ENCODE measurements around the gene NTSR2.

The NTSR2 gene

DNA sequence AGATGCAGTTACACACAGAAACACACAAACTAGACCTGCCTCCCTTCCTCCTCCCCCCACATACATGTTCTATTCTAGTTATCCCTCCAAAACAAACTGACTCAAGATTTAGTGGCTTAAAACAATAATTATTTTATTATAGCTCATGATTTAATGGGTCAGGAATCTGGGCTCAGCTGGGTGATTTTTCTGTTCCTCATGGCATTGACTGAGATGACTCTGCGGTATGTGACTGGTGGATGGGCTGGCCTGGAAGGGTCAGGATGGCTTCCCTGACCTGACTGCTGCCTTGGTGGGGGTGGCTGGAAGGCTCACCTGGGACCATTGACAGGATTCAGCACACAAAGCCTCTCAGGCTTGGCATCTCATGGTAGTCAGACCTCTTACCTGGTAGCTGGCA lies 33.7 kb upstream of the NTSR2 start:
- peaks cover 6% of the 10 kb centered on the region for H3K27me3 ChIP-seq (ENCODE audit: control insufficient read depth, low read length)
- no peaks in the 10 kb centered on the region for H4K20me1 ChIP-seq (ENCODE audit: control insufficient read depth, insufficient read depth, low read depth, low read length)
- no peaks in the 10 kb centered on the region for H3K79me2 ChIP-seq (ENCODE audit: control insufficient read depth, low read length)
- TF ChIP-seq EZH2phosphoT487 (IDR thresholded peaks at IDR 0.05; ENCODE audit: borderline replicate concordance, low read length) (no peak), CTCF (IDR thresholded peaks at IDR 0.05; ENCODE audit: low read depth, low read length, poor library complexity, severe bottlenecking) (no peak)
- H3K36me3 ChIP-seq (ENCODE audit: control insufficient read depth, low read length), result no peaks in the 10 kb centered on the region
- H3K4me3 ChIP-seq (ENCODE audit: low read length), result no peak overlapping the region
- no peak overlapping the region for H3K27ac ChIP-seq (ENCODE audit: low read depth, low read length)
- no peaks in the 10 kb centered on the region for H3F3A ChIP-seq (ENCODE audit: control insufficient read depth, insufficient read depth)
- no peaks in the 10 kb centered on the region for H3K9me3 ChIP-seq (ENCODE audit: control insufficient read depth, insufficient read depth, low read length)
- no peak overlapping the region for H3K4me2 ChIP-seq (ENCODE audit: low read length)
- H3K4me1 ChIP-seq (ENCODE audit: control insufficient read depth, low read length), result peaks cover 14% of the 10 kb centered on the region
- H3K9me2 ChIP-seq (replicated peaks; ENCODE audit: control insufficient read depth, low read length), result no peaks in the 10 kb centered on the region

DNA sequence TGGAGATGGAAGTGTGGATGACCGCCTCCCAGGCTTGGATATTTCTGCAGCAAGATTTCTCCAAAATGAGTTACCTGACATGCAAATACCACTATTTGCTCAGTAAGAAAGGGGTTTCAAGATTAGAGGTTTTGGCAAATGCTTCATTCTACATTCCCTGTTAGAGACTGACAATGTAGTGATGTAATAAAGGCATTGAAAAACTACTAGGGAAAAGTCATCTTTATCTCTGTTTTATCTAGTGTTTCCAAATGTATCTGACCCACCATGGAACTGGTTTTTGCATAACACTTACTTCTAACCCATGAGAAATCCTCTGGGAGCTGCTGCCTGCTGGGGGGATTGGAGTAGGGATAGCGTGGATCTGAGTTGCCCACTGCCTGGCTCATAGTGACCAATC lies 33.0 kb upstream of the NTSR2 start:
- H3K9me2 ChIP-seq (replicated peaks; ENCODE audit: control insufficient read depth, low read length), result no peaks in the 10 kb centered on the region
- H3K79me2 ChIP-seq (ENCODE audit: control insufficient read depth, low read length), result no peaks in the 10 kb centered on the region
- no peak for TF ChIP-seq EZH2phosphoT487 (IDR thresholded peaks at IDR 0.05; ENCODE audit: borderline replicate concordance, low read length)
- TF ChIP-seq CTCF (IDR thresholded peaks at IDR 0.05; ENCODE audit: low read depth, low read length, poor library complexity, severe bottlenecking), result no peak
- H3K27me3 ChIP-seq (ENCODE audit: control insufficient read depth, low read length), result peaks cover 9% of the 10 kb centered on the region
- H4K20me1 ChIP-seq (ENCODE audit: control insufficient read depth, insufficient read depth, low read depth, low read length), result no peaks in the 10 kb centered on the region
- no peak overlapping the region for H3K4me2 ChIP-seq (ENCODE audit: low read length)
- H3K27ac ChIP-seq (ENCODE audit: low read depth, low read length), result no peak overlapping the region
- H3F3A ChIP-seq (ENCODE audit: control insufficient read depth, insufficient read depth), result no peaks in the 10 kb centered on the region
- H3K4me1 ChIP-seq (ENCODE audit: control insufficient read depth, low read length), result peaks cover 14% of the 10 kb centered on the region
- no peaks in the 10 kb centered on the region for H3K9me3 ChIP-seq (ENCODE audit: control insufficient read depth, insufficient read depth, low read length)
- H3K4me3 ChIP-seq (ENCODE audit: low read length), result no peak overlapping the region
- no peaks in the 10 kb centered on the region for H3K36me3 ChIP-seq (ENCODE audit: control insufficient read depth, low read length)

GRCh38 chr2:11701751-11702301 lies 31.8 kb upstream of the NTSR2 start:
- no peaks in the 10 kb centered on the region for H3K9me3 ChIP-seq (ENCODE audit: control insufficient read depth, insufficient read depth, low read length)
- H3K27ac ChIP-seq (ENCODE audit: low read depth, low read length), result no peak overlapping the region
- peaks cover 12% of the 10 kb centered on the region for H3K27me3 ChIP-seq (ENCODE audit: control insufficient read depth, low read length)
- peaks cover 14% of the 10 kb centered on the region for H3K4me1 ChIP-seq (ENCODE audit: control insufficient read depth, low read length)
- H3K79me2 ChIP-seq (ENCODE audit: control insufficient read depth, low read length), result no peaks in the 10 kb centered on the region
- H3K9me2 ChIP-seq (replicated peaks; ENCODE audit: control insufficient read depth, low read length), result no peaks in the 10 kb centered on the region
- H3K4me3 ChIP-seq (ENCODE audit: low read length), result no peak overlapping the region
- no peaks in the 10 kb centered on the region for H4K20me1 ChIP-seq (ENCODE audit: control insufficient read depth, insufficient read depth, low read depth, low read length)
- no peaks in the 10 kb centered on the region for H3F3A ChIP-seq (ENCODE audit: control insufficient read depth, insufficient read depth)
- H3K4me2 ChIP-seq (ENCODE audit: low read length), result no peak overlapping the region
- TF ChIP-seq EZH2phosphoT487 (IDR thresholded peaks at IDR 0.05; ENCODE audit: borderline replicate concordance, low read length) (no peak), CTCF (IDR thresholded peaks at IDR 0.05; ENCODE audit: low read depth, low read length, poor library complexity, severe bottlenecking) (no peak)
- H3K36me3 ChIP-seq (ENCODE audit: control insufficient read depth, low read length), result no peaks in the 10 kb centered on the region

Data from DOHH2 (cell line).